Measurements from ENCODE around the gene ESR1.

Gene ESR1

GRCh38 chr6:152094992-152095592 lies 287.6 kb downstream of the ESR1 start:
- H3K36me3 ChIP-seq (ENCODE audit: control insufficient read depth, insufficient read depth, low read length) = no peaks in the 10 kb centered on the region

GRCh38 chr6:152096863-152097496 lies 289.5 kb downstream of the ESR1 start:
- no peak overlapping the region for H3K9ac ChIP-seq (ENCODE audit: low read length)
- H3K9me3 ChIP-seq (ENCODE audit: control insufficient read depth, low read length) = no peaks in the 10 kb centered on the region
- no peak overlapping the region for H3K4me3 ChIP-seq (ENCODE audit: low read length)
- H3K36me3 ChIP-seq (ENCODE audit: control insufficient read depth, insufficient read depth, low read length) = no peaks in the 10 kb centered on the region
- peaks cover 4% of the 10 kb centered on the region for H3K4me1 ChIP-seq (ENCODE audit: control insufficient read depth, insufficient read depth, low read length)
- no peaks in the 10 kb centered on the region for H3K27me3 ChIP-seq (ENCODE audit: control insufficient read depth, insufficient read depth, low read length)

More at GRCh38 chr6:152094992-152095592, 287.6 kb downstream of the ESR1 start:
- H3K4me3 ChIP-seq (ENCODE audit: low read length) = no peak overlapping the region
- H3K9me3 ChIP-seq (ENCODE audit: control insufficient read depth, low read length) = no peaks in the 10 kb centered on the region
- H3K27me3 ChIP-seq (ENCODE audit: control insufficient read depth, insufficient read depth, low read length) = no peaks in the 10 kb centered on the region
- peaks cover 4% of the 10 kb centered on the region for H3K4me1 ChIP-seq (ENCODE audit: control insufficient read depth, insufficient read depth, low read length)
- no peak overlapping the region for H3K9ac ChIP-seq (ENCODE audit: low read length)

GRCh38 chr6:152098683-152099082 lies 291.2 kb downstream of the ESR1 start:
- Histone ChIP-seq H3K4me3 (ENCODE audit: low read length) (no peak overlapping the region), H3K9me3 (ENCODE audit: control insufficient read depth, low read length) (no peaks in the 10 kb centered on the region), H3K4me1 (ENCODE audit: control insufficient read depth, insufficient read depth, low read length) (peaks cover 4% of the 10 kb centered on the region), H3K36me3 (ENCODE audit: control insufficient read depth, insufficient read depth, low read length) (no peaks in the 10 kb centered on the region), H3K9ac (ENCODE audit: low read length) (no peak overlapping the region), H3K27me3 (ENCODE audit: control insufficient read depth, insufficient read depth, low read length) (no peaks in the 10 kb centered on the region)

- Histone ChIP-seq H3K9ac (ENCODE audit: low read length) (no peak overlapping the region), H3K9me3 (ENCODE audit: control insufficient read depth, low read length) (no peaks in the 10 kb centered on the region), H3K36me3 (ENCODE audit: control insufficient read depth, insufficient read depth, low read length) (no peaks in the 10 kb centered on the region), H3K27me3 (ENCODE audit: control insufficient read depth, insufficient read depth, low read length) (no peaks in the 10 kb centered on the region), H3K4me1 (ENCODE audit: control insufficient read depth, insufficient read depth, low read length) (peaks cover 4% of the 10 kb centered on the region), H3K4me3 (ENCODE audit: low read length) (no peak overlapping the region)
Measured at GRCh38 chr6:152099446-152100182, 292.1 kb downstream of the ESR1 start.

- no peak overlapping the region for H3K4me3 ChIP-seq (ENCODE audit: low read length)
Measured at GRCh38 chr6:152100183-152100618, 292.7 kb downstream of the ESR1 start.

GRCh38 chr6:152107973-152108372 lies 300.5 kb downstream of the ESR1 start:
- no peak overlapping the region for H3K9ac ChIP-seq (ENCODE audit: low read length)
- no peaks in the 10 kb centered on the region for H3K36me3 ChIP-seq (ENCODE audit: control insufficient read depth, insufficient read depth, low read length)
- H3K4me3 ChIP-seq (ENCODE audit: low read length) = no peak overlapping the region
- no peaks in the 10 kb centered on the region for H3K9me3 ChIP-seq (ENCODE audit: control insufficient read depth, low read length)
- no peaks in the 10 kb centered on the region for H3K27me3 ChIP-seq (ENCODE audit: control insufficient read depth, insufficient read depth, low read length)
- no peaks in the 10 kb centered on the region for H3K4me1 ChIP-seq (ENCODE audit: control insufficient read depth, insufficient read depth, low read length)

More at GRCh38 chr6:152100183-152100618, 292.7 kb downstream of the ESR1 start:
- Histone ChIP-seq H3K27me3 (ENCODE audit: control insufficient read depth, insufficient read depth, low read length) (no peaks in the 10 kb centered on the region), H3K9ac (ENCODE audit: low read length) (no peak overlapping the region), H3K4me1 (ENCODE audit: control insufficient read depth, insufficient read depth, low read length) (no peaks in the 10 kb centered on the region), H3K9me3 (ENCODE audit: control insufficient read depth, low read length) (no peaks in the 10 kb centered on the region), H3K36me3 (ENCODE audit: control insufficient read depth, insufficient read depth, low read length) (no peaks in the 10 kb centered on the region)

- Histone ChIP-seq H3K4me1 (ENCODE audit: control insufficient read depth, insufficient read depth, low read length) (no peaks in the 10 kb centered on the region), H3K9ac (ENCODE audit: low read length) (no peak overlapping the region), H3K4me3 (ENCODE audit: low read length) (no peak overlapping the region), H3K36me3 (ENCODE audit: control insufficient read depth, insufficient read depth, low read length) (no peaks in the 10 kb centered on the region), H3K9me3 (ENCODE audit: control insufficient read depth, low read length) (no peaks in the 10 kb centered on the region), H3K27me3 (ENCODE audit: control insufficient read depth, insufficient read depth, low read length) (no peaks in the 10 kb centered on the region)
Measured at GRCh38 chr6:152110886-152111820, 303.7 kb downstream of the ESR1 start.

GRCh38 chr6:152112491-152113261 lies 305.2 kb downstream of the ESR1 start:
- Histone ChIP-seq H3K9me3 (ENCODE audit: control insufficient read depth, low read length) (no peaks in the 10 kb centered on the region), H3K4me1 (ENCODE audit: control insufficient read depth, insufficient read depth, low read length) (no peaks in the 10 kb centered on the region), H3K4me3 (ENCODE audit: low read length) (no peak overlapping the region), H3K9ac (ENCODE audit: low read length) (no peak overlapping the region), H3K36me3 (ENCODE audit: control insufficient read depth, insufficient read depth, low read length) (no peaks in the 10 kb centered on the region), H3K27me3 (ENCODE audit: control insufficient read depth, insufficient read depth, low read length) (no peaks in the 10 kb centered on the region)

GRCh38 chr6:152117156-152118133 lies 310.0 kb downstream of the ESR1 start:
- no peaks in the 10 kb centered on the region for H3K9me3 ChIP-seq (ENCODE audit: control insufficient read depth, low read length)
- no peak overlapping the region for H3K9ac ChIP-seq (ENCODE audit: low read length)
- no peaks in the 10 kb centered on the region for H3K36me3 ChIP-seq (ENCODE audit: control insufficient read depth, insufficient read depth, low read length)
- H3K4me3 ChIP-seq (ENCODE audit: low read length) = no peak overlapping the region
- H3K27me3 ChIP-seq (ENCODE audit: control insufficient read depth, insufficient read depth, low read length) = no peaks in the 10 kb centered on the region
- no peaks in the 10 kb centered on the region for H3K4me1 ChIP-seq (ENCODE audit: control insufficient read depth, insufficient read depth, low read length)

- Histone ChIP-seq H3K36me3 (ENCODE audit: control insufficient read depth, insufficient read depth, low read length) (no peaks in the 10 kb centered on the region), H3K4me3 (ENCODE audit: low read length) (no peak overlapping the region), H3K9ac (ENCODE audit: low read length) (no peak overlapping the region), H3K27me3 (ENCODE audit: control insufficient read depth, insufficient read depth, low read length) (no peaks in the 10 kb centered on the region), H3K9me3 (ENCODE audit: control insufficient read depth, low read length) (no peaks in the 10 kb centered on the region), H3K4me1 (ENCODE audit: control insufficient read depth, insufficient read depth, low read length) (no peaks in the 10 kb centered on the region)
Measured at GRCh38 chr6:152118224-152118623, 310.7 kb downstream of the ESR1 start.

Measured in mucosa of stomach (tissue), 1 donor.